Measurements from ENCODE around the gene COX14. TPM values are rescaled to one million over a fixed set of nuclear protein-coding genes. Genes with fewer than 3 reads are reported as not detected.

Gene COX14
- total RNA-seq, 1 experiment from 2014 or later: 41.0 TPM

DNA sequence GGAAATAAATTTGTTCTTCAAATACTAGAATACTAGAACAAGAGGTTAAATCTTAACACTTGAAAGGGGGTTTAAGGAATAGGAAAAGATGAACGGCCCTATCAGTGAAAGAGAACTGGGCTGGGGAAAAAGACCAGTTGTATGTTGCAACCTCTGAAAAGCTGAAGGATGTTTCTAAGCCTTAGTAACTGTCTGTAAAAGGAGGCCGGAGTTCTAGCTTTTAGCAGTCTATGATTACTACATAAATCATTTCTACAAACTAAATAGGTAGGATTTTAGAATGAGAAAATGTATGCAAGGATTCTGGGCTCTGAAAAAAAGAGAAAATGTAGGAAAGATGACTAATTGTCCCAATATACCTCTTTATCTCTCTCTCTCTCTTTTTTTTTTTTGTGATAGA lies 50.2 kb downstream of the COX14 start:
- POLR2A ChIA-PET: no interaction called here
- ATAC-seq: no peak

GRCh38 chr12:50164963-50165362 lies 52.9 kb downstream of the COX14 start:
- no peaks in the 10 kb centered on the region for H3K9me3 ChIP-seq (ENCODE audit: control insufficient read depth in 1 of 2, insufficient read depth in 1 of 2, low read depth in 1 of 2, low read length in 2 of 2)
- POLR2A ChIA-PET: no interaction called here
- no peaks in the 10 kb centered on the region for H3K36me3 ChIP-seq (ENCODE audit: control insufficient read depth in 1 of 2, insufficient read depth in 2 of 2, low read length in 2 of 2)
- H3K27me3 ChIP-seq (ENCODE audit: insufficient read depth, low read length): no peaks in the 10 kb centered on the region
- ATAC-seq (no peak), DNase-seq (ENCODE audit: low read depth, low spot score) (no peak)
- no peaks in the 10 kb centered on the region for H4K20me1 ChIP-seq (ENCODE audit: insufficient read depth)
- no peak overlapping the region for H2AFZ ChIP-seq (ENCODE audit: low read depth, low read length, poor library complexity, severe bottlenecking)
- H3K9me2 ChIP-seq (ENCODE audit: insufficient read depth): no peaks in the 10 kb centered on the region
- BruUV-seq (replicated peaks): no TSS peak
- no peak overlapping the region for H3K4me2 ChIP-seq (ENCODE audit: low read length)
- peaks cover 9 to 22% of the 10 kb centered on the region in 2 experiments; a peak in 3 of 4 replicates for H3K4me1 ChIP-seq (ENCODE audit: control insufficient read depth in 1 of 2, insufficient read depth in 2 of 2, low read length in 2 of 2)
- H3K4me3 ChIP-seq (replicated peaks in 1 of 2; ENCODE audit: low read depth in 1 of 2, low read length in 2 of 2): no peak overlapping the region
- no peak for TF ChIP-seq EZH2phosphoT487 (IDR thresholded peaks at IDR 0.05; ENCODE audit: borderline replicate concordance)
- H3K79me2 ChIP-seq (ENCODE audit: insufficient read depth, low read length): peaks cover 27% of the 10 kb centered on the region
- intact Hi-C loops (cut with micrococcal nuclease): no loop called here
- CTCF ChIA-PET: no interaction called here
- RAD21 ChIA-PET (ENCODE audit: low non-redundant PET in 1 of 2, low total read pairs in 2 of 2, uncharacterized antibody in 2 of 2, unreplicated experiment in 2 of 2): no interaction called here
- H3K27ac ChIP-seq (ENCODE audit: low read depth, low read length): no peak overlapping the region
- no peak overlapping the region for H3K9ac ChIP-seq (ENCODE audit: low read length)

More for the DNA sequence above, 50.2 kb downstream of the COX14 start:
- Histone ChIP-seq H2AFZ (ENCODE audit: low read depth, low read length, poor library complexity, severe bottlenecking) (no peak overlapping the region), H3K4me2 (ENCODE audit: low read length) (no peak overlapping the region), H3K27ac (ENCODE audit: low read depth, low read length) (no peak overlapping the region), H3K9me3 (ENCODE audit: control insufficient read depth in 1 of 2, insufficient read depth in 1 of 2, low read depth in 1 of 2, low read length in 2 of 2) (no peaks in the 10 kb centered on the region), H3K4me3 (replicated peaks in 1 of 2; ENCODE audit: low read depth in 1 of 2, low read length in 2 of 2) (no peak overlapping the region), H3K9ac (ENCODE audit: low read length) (no peak overlapping the region), H3K9me2 (ENCODE audit: insufficient read depth) (no peaks in the 10 kb centered on the region), H3K36me3 (ENCODE audit: control insufficient read depth in 1 of 2, insufficient read depth in 2 of 2, low read length in 2 of 2) (no peaks in the 10 kb centered on the region), H3K79me2 (ENCODE audit: insufficient read depth, low read length) (peaks cover 31% of the 10 kb centered on the region), H4K20me1 (ENCODE audit: insufficient read depth) (no peaks in the 10 kb centered on the region), H3K27me3 (ENCODE audit: insufficient read depth, low read length) (no peaks in the 10 kb centered on the region), H3K4me1 (ENCODE audit: control insufficient read depth in 1 of 2, insufficient read depth in 2 of 2, low read length in 2 of 2) (peaks cover 0 to 11% of the 10 kb centered on the region in 2 experiments; a peak in 1 of 4 replicates)
- TF ChIP-seq EGR1 (IDR thresholded peaks at IDR 0.05; ENCODE audit: low read depth) (no peak), SIN3A (IDR thresholded peaks at IDR 0.05; ENCODE audit: low read depth) (no peak), EZH2 (IDR thresholded peaks at IDR 0.05) (no peak), CBX3 (IDR thresholded peaks at IDR 0.05; ENCODE audit: low read depth) (no peak), ZNF274 (IDR thresholded peaks at IDR 0.05; ENCODE audit: low read depth, low read length) (no peak), ZFX (IDR thresholded peaks at IDR 0.05) (no peak), POLR2A (IDR thresholded peaks at IDR 0.05; ENCODE audit: borderline replicate concordance, extremely low read depth, insufficient read depth, insufficient read length) (no peak), SP1 (IDR thresholded peaks at IDR 0.05; ENCODE audit: low read depth) (no peak), EZH2phosphoT487 (IDR thresholded peaks at IDR 0.05; ENCODE audit: borderline replicate concordance) (no peak)
- CTCF ChIA-PET: interaction anchor here (0.7 kb wide), 1 partner anchor 92 kb away, joined by 4 read pairs; no protein-coding TSS in a partner anchor
- no peak for DNase-seq (ENCODE audit: low read depth, low spot score)
- intact Hi-C loops (cut with micrococcal nuclease): no loop called here
- RAD21 ChIA-PET (ENCODE audit: low non-redundant PET in 1 of 2, low total read pairs in 2 of 2, uncharacterized antibody in 2 of 2, unreplicated experiment in 2 of 2): no interaction called here
- BruUV-seq (replicated peaks): no TSS peak

All from HCT116 (cell line).